Neural cell (in vitro differentiated cells): ENCODE data around the gene PBX3.

Experiments
- EZH2 ChIP-seq: fragments of 200-600, 300-800 bp; shearing (Covaris generic), sonication (generic); IDR thresholded peaks from 2 replicates; pipeline ENCODE4 v1.6.1; 2014; ENCODE audit warnings: antibody characterized with exemption, low read length, borderline replicate concordance, mild to moderate bottlenecking; ENCODE audit not compliant: insufficient read depth, poor library complexity, severe bottlenecking
- SMC3 ChIP-seq: fragments of 450-650 bp; conservative IDR thresholded peaks from 2 replicates; pipeline ENCODE4 v1.6.1; 2014; ENCODE audit warnings: antibody characterized with exemption, mild to moderate bottlenecking, moderate library complexity; ENCODE audit not compliant: poor library complexity
- TF ChIP-seq, protein P1 (sequence below): fragments of 450-650 bp; IDR thresholded peaks from 2 replicates; pipeline ENCODE4 v1.5.1; 2014; ENCODE audit warnings: antibody characterized with exemption, mild to moderate bottlenecking, moderate library complexity; ENCODE audit not compliant: poor library complexity, severe bottlenecking

DNA sequence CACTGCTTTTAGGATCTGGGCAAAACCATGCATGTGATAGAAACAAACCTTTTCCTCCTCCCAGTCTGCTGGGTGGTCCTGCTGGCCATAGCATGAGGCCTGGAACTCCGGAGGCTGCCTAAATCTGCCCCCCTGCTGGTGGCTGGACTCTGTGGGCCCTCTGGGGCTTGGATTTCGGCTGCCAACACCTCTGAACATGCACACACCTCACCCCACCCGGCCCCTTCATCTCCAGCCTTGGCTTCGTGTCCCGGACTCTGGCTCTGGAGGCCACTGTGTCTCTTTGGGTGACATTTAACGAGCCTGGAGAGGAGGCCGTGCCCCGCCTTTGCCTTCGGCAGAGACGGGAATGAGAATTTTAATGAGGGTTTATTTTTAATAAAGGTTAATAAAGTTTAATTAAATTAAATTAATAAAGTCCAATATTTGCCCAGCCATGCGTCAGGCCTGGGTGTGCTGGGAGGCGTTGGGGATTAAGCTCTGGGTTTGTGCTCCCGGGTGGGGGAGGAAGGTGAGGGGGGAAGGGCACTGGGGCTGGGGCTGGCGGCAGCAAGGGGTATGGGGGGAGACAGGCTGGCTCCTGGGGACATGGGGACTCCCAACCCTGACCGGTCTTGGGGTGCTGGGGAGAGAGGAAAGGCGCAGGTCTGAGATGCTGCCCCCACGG, 251.8 kb downstream of the PBX3 start:
- TF ChIP-seq SMC3 (no peak), EZH2 (no peak)
- TF ChIP-seq, protein P1, sequence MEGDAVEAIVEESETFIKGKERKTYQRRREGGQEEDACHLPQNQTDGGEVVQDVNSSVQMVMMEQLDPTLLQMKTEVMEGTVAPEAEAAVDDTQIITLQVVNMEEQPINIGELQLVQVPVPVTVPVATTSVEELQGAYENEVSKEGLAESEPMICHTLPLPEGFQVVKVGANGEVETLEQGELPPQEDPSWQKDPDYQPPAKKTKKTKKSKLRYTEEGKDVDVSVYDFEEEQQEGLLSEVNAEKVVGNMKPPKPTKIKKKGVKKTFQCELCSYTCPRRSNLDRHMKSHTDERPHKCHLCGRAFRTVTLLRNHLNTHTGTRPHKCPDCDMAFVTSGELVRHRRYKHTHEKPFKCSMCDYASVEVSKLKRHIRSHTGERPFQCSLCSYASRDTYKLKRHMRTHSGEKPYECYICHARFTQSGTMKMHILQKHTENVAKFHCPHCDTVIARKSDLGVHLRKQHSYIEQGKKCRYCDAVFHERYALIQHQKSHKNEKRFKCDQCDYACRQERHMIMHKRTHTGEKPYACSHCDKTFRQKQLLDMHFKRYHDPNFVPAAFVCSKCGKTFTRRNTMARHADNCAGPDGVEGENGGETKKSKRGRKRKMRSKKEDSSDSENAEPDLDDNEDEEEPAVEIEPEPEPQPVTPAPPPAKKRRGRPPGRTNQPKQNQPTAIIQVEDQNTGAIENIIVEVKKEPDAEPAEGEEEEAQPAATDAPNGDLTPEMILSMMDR: no peak
